WTC11 (cell line): ENCODE data around the gene GRAP.
"Not testable (repeated sequence)": the region's sequence is repeated elsewhere in the genome, so short reads cannot be mapped to it uniquely, and the experiment has no call there.

ENCODE experiments used
- AFF4 ChIP-seq: sonication (generic); formaldehyde crosslinking; IDR thresholded peaks from 2 replicates; pipeline ENCODE4 v1.8.1; 2023; ENCODE audit warnings: mild to moderate bottlenecking, missing genetic modification reagents, borderline replicate concordance
- CREB1 ChIP-seq: sonication (generic); formaldehyde crosslinking; IDR thresholded peaks from 2 replicates; pipeline ENCODE4 v1.8.0; 2023; ENCODE audit warnings: mild to moderate bottlenecking, missing genetic modification reagents
- CTCF ChIP-seq: fragments of 200-600 bp; IDR thresholded peaks from 2 replicates; pipeline ENCODE4 v1.8.0; 2022; ENCODE audit warnings: antibody characterized with exemption
- FOXJ3 ChIP-seq: sonication (generic); formaldehyde crosslinking; IDR thresholded peaks from 2 replicates; pipeline ENCODE4 v1.9.0; 2021; ENCODE audit warnings: missing genetic modification reagents, mild to moderate bottlenecking, borderline replicate concordance
- FOXK1 ChIP-seq: sonication (generic); formaldehyde crosslinking; IDR thresholded peaks from 2 replicates; pipeline ENCODE4 v1.8.0; 2022; ENCODE audit warnings: mild to moderate bottlenecking, moderate library complexity, missing genetic modification reagents
- KAT7 ChIP-seq: sonication (generic); formaldehyde crosslinking; IDR thresholded peaks from 2 replicates; pipeline ENCODE4 v1.8.1; 2023; ENCODE audit warnings: missing genetic modification reagents, mild to moderate bottlenecking, borderline replicate concordance
- MXD4 ChIP-seq: fragments of 250-450 bp; sonication (Bioruptor Pico); IDR thresholded peaks from 2 replicates; pipeline ENCODE4 v1.8.0; 2021; ENCODE audit warnings: mild to moderate bottlenecking, moderate library complexity, borderline replicate concordance
- NFE2L1 ChIP-seq: sonication (generic); formaldehyde crosslinking; IDR thresholded peaks from 2 replicates; pipeline ENCODE4 v1.8.1; 2023; ENCODE audit warnings: missing genetic modification reagents
- NFYB ChIP-seq: sonication (generic); formaldehyde crosslinking; conservative IDR thresholded peaks from 2 replicates; pipeline ENCODE4 v1.8.0; 2022; ENCODE audit warnings: low read depth, missing genetic modification reagents
- TCF7 ChIP-seq: sonication (generic); formaldehyde crosslinking; IDR thresholded peaks from 2 replicates; pipeline ENCODE4 v1.8.0; 2022; ENCODE audit warnings: mild to moderate bottlenecking, low read depth, missing genetic modification reagents, moderate library complexity
- TEAD1 ChIP-seq: sonication (generic); formaldehyde crosslinking; IDR thresholded peaks from 2 replicates; pipeline ENCODE4 v1.8.0; 2022; ENCODE audit warnings: mild to moderate bottlenecking, missing genetic modification reagents
- USF2 ChIP-seq: sonication (generic); formaldehyde crosslinking; IDR thresholded peaks from 2 replicates; pipeline ENCODE4 v1.8.1; 2023; ENCODE audit warnings: mild to moderate bottlenecking, missing genetic modification reagents, moderate library complexity
- ZNF138 ChIP-seq: sonication (generic); formaldehyde crosslinking; conservative IDR thresholded peaks from 2 replicates; pipeline ENCODE4 v1.8.1; 2022; ENCODE audit warnings: mild to moderate bottlenecking, moderate library complexity, missing genetic modification reagents

GRCh38 chr17:19076398-19077192 lies 29.8 kb upstream of the GRAP start:
- not testable (repeated sequence) for TF ChIP-seq CTCF; FOXJ3; AFF4; NFE2L1 (CRISPR knock-in tag); TCF7 (CRISPR knock-in tag); TEAD1 (CRISPR knock-in tag); USF2 (CRISPR knock-in tag); CREB1 (CRISPR knock-in tag); NFYB (CRISPR knock-in tag); ZNF138 (CRISPR knock-in tag); FOXK1 (CRISPR knock-in tag); MXD4 (CRISPR knock-in tag); KAT7 (CRISPR knock-in tag)
